K562 (cell line): ENCODE results near the gene PSMD4. TPM values are rescaled to one million over a fixed set of nuclear protein-coding genes. Genes with fewer than 3 reads are reported as not detected.
A peak's percentile ranks its signal among the peaks of the same experiment; 100 is the strongest.

Experiments
- AFF4 ChIP-seq: sonication (generic); formaldehyde crosslinking; IDR thresholded peaks from 2 replicates; pipeline ENCODE4 v1.8.0; 2023; ENCODE audit warnings: mild to moderate bottlenecking, missing genetic modification reagents
- JUND ChIP-seq, 2 experiments: IDR thresholded peaks; 2 replicates in 1 of 2; 3 replicates in 1 of 2; pipeline ENCODE4 v1.6.1; 2011; ENCODE audit warnings: borderline replicate concordance in 2 of 2, low read depth in 2 of 2, low read length in 2 of 2, improper control_type of control experiment in 1 of 2, missing biosample characterization in 1 of 2, missing genetic modification characterization in 1 of 2, missing genetic modification reagents in 1 of 2
- KLF6 ChIP-seq: fragments of 250-450 bp; sonication (Bioruptor Pico); IDR thresholded peaks from 2 replicates; pipeline ENCODE4 v1.4.0; 2020; ENCODE audit warnings: mild to moderate bottlenecking, moderate library complexity, borderline replicate concordance
- MCM2 ChIP-seq: fragments of 450-650 bp; IDR thresholded peaks from 2 replicates; pipeline ENCODE4 v1.6.1; 2017; ENCODE audit warnings: low read depth, mild to moderate bottlenecking
- MCM7 ChIP-seq, 2 experiments: fragments of 450-650 bp; IDR thresholded peaks; 2 replicates each; pipeline ENCODE4 v1.6.1; 2016 to 2018
- NR2C2 ChIP-seq, 2 experiments: fragments of 200-800 bp in 1 of 2; sonication (Bioruptor generic) in 1 of 2; sonication (generic) in 1 of 2; formaldehyde crosslinking in 1 of 2; IDR thresholded peaks; 2 replicates each; pipeline versions ENCODE4 v1.6.1 to v1.8.0; 2016 to 2022; ENCODE audit warnings: mild to moderate bottlenecking in 1 of 2, missing compliant biosample characterization in 1 of 2, missing genetic modification characterization in 1 of 2, missing genetic modification reagents in 1 of 2
- SMC3 ChIP-seq: conservative IDR thresholded peaks from 2 replicates; pipeline ENCODE4 v1.6.1; 2011; ENCODE audit warnings: low read depth, low read length, improper control_type of control experiment; ENCODE audit not compliant: insufficient read depth
- TFAM ChIP-seq: fragments of 250-450 bp; sonication (Bioruptor Pico); conservative IDR thresholded peaks from 2 replicates; pipeline ENCODE4 v1.5.0; 2021; ENCODE audit warnings: mild to moderate bottlenecking, moderate library complexity
- ZNF174 ChIP-seq: fragments of 250-450 bp; sonication (Bioruptor Pico); IDR thresholded peaks from 2 replicates; pipeline ENCODE4 v1.4.0; 2020; ENCODE audit warnings: mild to moderate bottlenecking
- ZNF217 ChIP-seq: sonication (generic); formaldehyde crosslinking; IDR thresholded peaks from 2 replicates; pipeline ENCODE4 v1.8.0; 2022; ENCODE audit warnings: mild to moderate bottlenecking, missing genetic modification reagents
- polyA plus RNA-seq, 8 experiments: library from polyadenylated mRNA; depleted of rRNA in 4 of 8; stranded (reverse) in 5 of 8; unstranded in 3 of 8; fragments of >200 nt; fragmentation: Nextera tagmentation in 2 of 8; fragmentation: Illumina TruSeq in 1 of 8; extraction: Ambion mirVana in 2 of 8; extraction: Trizol in 1 of 8; gene quantifications; 2 replicates each; pipeline versions ENCODE4 v1.2.1 to v1.2.3, GENCODE V29; 2011 to 2014; ENCODE audit warnings: inconsistent platforms in 1 of 8, missing spikeins in 1 of 8
- total RNA-seq, 7 experiments: library from RNA; depleted of rRNA in 6 of 7; stranded (reverse); fragments of >200 nt in 6 of 7; fragmentation: Illumina TruSeq in 2 of 7; extraction: Trizol in 2 of 7; gene quantifications; 2 replicates each; pipeline versions ENCODE4 v1.2.1 to v1.2.3, GENCODE V29; 2011 to 2021; ENCODE audit warnings: low replicate concordance in 1 of 7
- TF ChIP-seq, protein P1 (sequence below): fragments of 450-650 bp; IDR thresholded peaks from 2 replicates; pipeline ENCODE4 v1.6.1; 2016; ENCODE audit warnings: mild to moderate bottlenecking, moderate library complexity

The PSMD4 gene
- total and polyA plus RNA-seq, 9 of the 15 experiments (the other 6 are each of a cell fraction or from before 2014, with no cell fraction given): 194 to 353 (median 295) TPM

DNA sequence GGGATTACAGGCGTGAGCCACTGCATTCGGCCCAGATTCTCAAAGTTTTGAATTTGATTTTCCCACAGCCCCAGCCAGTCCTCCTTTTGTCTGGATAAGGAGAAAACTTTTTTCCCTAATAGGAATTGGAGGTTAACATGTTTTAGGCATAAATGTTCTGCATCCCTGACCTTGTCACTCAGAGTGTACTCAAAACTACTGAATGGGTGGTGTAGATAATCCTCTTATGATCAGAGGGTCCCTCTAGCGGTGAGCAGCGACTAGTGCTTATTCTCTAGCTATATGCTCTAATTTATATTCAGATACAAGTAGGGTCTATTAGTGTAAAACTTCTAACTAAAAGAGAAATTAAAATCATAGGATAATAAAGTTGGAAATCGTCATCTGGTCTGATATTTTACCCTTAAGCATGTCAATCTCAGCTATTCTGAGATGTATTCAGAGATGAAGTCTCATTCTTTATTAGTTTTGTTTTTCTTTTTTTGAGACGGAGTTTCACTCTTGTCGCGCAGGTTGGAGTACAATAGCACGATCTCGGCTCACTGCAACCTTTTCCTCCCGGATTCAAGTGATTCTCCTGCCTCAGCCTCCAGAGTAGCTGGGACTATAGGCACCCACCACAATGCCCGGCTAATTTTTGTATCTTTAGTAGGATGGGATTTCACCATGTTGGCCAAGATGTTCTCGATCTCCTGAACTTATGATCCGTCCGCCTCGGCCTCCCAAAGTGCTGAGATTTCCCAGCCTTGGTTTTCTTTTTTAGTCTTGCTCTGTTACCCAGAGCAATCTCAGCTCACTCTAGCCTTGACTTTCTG, 2.7 kb upstream of the PSMD4 start (continued):
- TF ChIP-seq, protein P1, sequence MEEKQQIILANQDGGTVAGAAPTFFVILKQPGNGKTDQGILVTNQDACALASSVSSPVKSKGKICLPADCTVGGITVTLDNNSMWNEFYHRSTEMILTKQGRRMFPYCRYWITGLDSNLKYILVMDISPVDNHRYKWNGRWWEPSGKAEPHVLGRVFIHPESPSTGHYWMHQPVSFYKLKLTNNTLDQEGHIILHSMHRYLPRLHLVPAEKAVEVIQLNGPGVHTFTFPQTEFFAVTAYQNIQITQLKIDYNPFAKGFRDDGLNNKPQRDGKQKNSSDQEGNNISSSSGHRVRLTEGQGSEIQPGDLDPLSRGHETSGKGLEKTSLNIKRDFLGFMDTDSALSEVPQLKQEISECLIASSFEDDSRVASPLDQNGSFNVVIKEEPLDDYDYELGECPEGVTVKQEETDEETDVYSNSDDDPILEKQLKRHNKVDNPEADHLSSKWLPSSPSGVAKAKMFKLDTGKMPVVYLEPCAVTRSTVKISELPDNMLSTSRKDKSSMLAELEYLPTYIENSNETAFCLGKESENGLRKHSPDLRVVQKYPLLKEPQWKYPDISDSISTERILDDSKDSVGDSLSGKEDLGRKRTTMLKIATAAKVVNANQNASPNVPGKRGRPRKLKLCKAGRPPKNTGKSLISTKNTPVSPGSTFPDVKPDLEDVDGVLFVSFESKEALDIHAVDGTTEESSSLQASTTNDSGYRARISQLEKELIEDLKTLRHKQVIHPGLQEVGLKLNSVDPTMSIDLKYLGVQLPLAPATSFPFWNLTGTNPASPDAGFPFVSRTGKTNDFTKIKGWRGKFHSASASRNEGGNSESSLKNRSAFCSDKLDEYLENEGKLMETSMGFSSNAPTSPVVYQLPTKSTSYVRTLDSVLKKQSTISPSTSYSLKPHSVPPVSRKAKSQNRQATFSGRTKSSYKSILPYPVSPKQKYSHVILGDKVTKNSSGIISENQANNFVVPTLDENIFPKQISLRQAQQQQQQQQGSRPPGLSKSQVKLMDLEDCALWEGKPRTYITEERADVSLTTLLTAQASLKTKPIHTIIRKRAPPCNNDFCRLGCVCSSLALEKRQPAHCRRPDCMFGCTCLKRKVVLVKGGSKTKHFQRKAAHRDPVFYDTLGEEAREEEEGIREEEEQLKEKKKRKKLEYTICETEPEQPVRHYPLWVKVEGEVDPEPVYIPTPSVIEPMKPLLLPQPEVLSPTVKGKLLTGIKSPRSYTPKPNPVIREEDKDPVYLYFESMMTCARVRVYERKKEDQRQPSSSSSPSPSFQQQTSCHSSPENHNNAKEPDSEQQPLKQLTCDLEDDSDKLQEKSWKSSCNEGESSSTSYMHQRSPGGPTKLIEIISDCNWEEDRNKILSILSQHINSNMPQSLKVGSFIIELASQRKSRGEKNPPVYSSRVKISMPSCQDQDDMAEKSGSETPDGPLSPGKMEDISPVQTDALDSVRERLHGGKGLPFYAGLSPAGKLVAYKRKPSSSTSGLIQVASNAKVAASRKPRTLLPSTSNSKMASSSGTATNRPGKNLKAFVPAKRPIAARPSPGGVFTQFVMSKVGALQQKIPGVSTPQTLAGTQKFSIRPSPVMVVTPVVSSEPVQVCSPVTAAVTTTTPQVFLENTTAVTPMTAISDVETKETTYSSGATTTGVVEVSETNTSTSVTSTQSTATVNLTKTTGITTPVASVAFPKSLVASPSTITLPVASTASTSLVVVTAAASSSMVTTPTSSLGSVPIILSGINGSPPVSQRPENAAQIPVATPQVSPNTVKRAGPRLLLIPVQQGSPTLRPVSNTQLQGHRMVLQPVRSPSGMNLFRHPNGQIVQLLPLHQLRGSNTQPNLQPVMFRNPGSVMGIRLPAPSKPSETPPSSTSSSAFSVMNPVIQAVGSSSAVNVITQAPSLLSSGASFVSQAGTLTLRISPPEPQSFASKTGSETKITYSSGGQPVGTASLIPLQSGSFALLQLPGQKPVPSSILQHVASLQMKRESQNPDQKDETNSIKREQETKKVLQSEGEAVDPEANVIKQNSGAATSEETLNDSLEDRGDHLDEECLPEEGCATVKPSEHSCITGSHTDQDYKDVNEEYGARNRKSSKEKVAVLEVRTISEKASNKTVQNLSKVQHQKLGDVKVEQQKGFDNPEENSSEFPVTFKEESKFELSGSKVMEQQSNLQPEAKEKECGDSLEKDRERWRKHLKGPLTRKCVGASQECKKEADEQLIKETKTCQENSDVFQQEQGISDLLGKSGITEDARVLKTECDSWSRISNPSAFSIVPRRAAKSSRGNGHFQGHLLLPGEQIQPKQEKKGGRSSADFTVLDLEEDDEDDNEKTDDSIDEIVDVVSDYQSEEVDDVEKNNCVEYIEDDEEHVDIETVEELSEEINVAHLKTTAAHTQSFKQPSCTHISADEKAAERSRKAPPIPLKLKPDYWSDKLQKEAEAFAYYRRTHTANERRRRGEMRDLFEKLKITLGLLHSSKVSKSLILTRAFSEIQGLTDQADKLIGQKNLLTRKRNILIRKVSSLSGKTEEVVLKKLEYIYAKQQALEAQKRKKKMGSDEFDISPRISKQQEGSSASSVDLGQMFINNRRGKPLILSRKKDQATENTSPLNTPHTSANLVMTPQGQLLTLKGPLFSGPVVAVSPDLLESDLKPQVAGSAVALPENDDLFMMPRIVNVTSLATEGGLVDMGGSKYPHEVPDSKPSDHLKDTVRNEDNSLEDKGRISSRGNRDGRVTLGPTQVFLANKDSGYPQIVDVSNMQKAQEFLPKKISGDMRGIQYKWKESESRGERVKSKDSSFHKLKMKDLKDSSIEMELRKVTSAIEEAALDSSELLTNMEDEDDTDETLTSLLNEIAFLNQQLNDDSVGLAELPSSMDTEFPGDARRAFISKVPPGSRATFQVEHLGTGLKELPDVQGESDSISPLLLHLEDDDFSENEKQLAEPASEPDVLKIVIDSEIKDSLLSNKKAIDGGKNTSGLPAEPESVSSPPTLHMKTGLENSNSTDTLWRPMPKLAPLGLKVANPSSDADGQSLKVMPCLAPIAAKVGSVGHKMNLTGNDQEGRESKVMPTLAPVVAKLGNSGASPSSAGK: no peak
- TF ChIP-seq AFF4 (CRISPR knock-in tag) (no peak), JUND (IDR thresholded peaks at IDR 0.05; ENCODE audit: borderline replicate concordance, low read depth, low read length) (peak; percentile 2; the same call in 1 of the 2 replicates), JUND (tag; IDR thresholded peaks at IDR 0.05; ENCODE audit: borderline replicate concordance, low read depth, low read length) (no peak), SMC3 (peak; percentile 68), TFAM (CRISPR knock-in tag) (no peak), NR2C2 (CRISPR knock-in tag; IDR thresholded peaks at IDR 0.05) (no peak), NR2C2 (tag; IDR thresholded peaks at IDR 0.05) (no peak), KLF6 (CRISPR knock-in tag) (no peak), MCM2 (no peak), ZNF217 (CRISPR knock-in tag) (no peak), MCM7 (IDR thresholded peaks at IDR 0.05) (no peak), ZNF174 (CRISPR knock-in tag) (no peak)
